Skeletal muscle tissue (tissue), 4 donors: ENCODE measurements around the gene B4GALT6. TPM values are rescaled to one million over a fixed set of nuclear protein-coding genes. Genes with fewer than 3 reads are reported as not detected.

Experiments
- H3K27ac ChIP-seq: one replicate; pipeline ENCODE4 v1.7.0; 2013; ENCODE audit warnings: mild to moderate bottlenecking, low read depth, low read length, inconsistent platforms
- H3K27me3 ChIP-seq, 3 donors: one replicate each; pipeline ENCODE4 v1.7.0; 2013; ENCODE audit warnings: low read length in 3 of 3; ENCODE audit not compliant: control insufficient read depth in 3 of 3, insufficient read depth in 3 of 3
- H3K36me3 ChIP-seq, 3 donors: one replicate each; pipeline ENCODE4 v1.7.0; 2013; ENCODE audit warnings: low read length in 3 of 3; ENCODE audit not compliant: control insufficient read depth in 3 of 3, insufficient read depth in 3 of 3
- H3K4me1 ChIP-seq, 3 donors: one replicate each; pipeline ENCODE4 v1.7.0; 2013; ENCODE audit warnings: low read length in 3 of 3, mild to moderate bottlenecking in 3 of 3; ENCODE audit not compliant: control insufficient read depth in 3 of 3, insufficient read depth in 3 of 3
- H3K4me3 ChIP-seq, 3 donors: one replicate each; pipeline ENCODE4 v1.7.0; 2013; ENCODE audit warnings: low read length in 3 of 3
- H3K9ac ChIP-seq, 3 donors: one replicate each; pipeline ENCODE4 v1.7.0; 2013; ENCODE audit warnings: low read length in 3 of 3, mild to moderate bottlenecking in 3 of 3, moderate library complexity in 2 of 3, low read depth in 1 of 3
- H3K9me3 ChIP-seq, 3 donors: one replicate each; pipeline ENCODE4 v1.7.0; 2013; ENCODE audit warnings: low read length in 3 of 3; ENCODE audit not compliant: control insufficient read depth in 3 of 3
- total RNA-seq: library from RNA; depleted of rRNA; stranded (reverse); fragments of >200 nt; gene quantifications from one replicate; pipeline ENCODE4 v1.2.3, GENCODE V29; 2014
- donor health status: Osteomylitis.

B4GALT6 gene
- total RNA-seq, 1 donor from 2014 or later, result 3.1 TPM

GRCh38 chr18:31637445-31637844 lies 46.9 kb downstream of the B4GALT6 start:
- Histone ChIP-seq H3K4me3 (no peak overlapping the region), H3K4me1 (no peaks in the 10 kb centered on the region), H3K27me3 (no peaks in the 10 kb centered on the region), H3K9me3 (no peaks in the 10 kb centered on the region), H3K36me3 (no peaks in the 10 kb centered on the region), H3K27ac (no peak overlapping the region), H3K9ac (no peak overlapping the region)

- Histone ChIP-seq H3K4me1 (no peaks in the 10 kb centered on the region), H3K27ac (no peak overlapping the region), H3K4me3 (no peak overlapping the region), H3K36me3 (no peaks in the 10 kb centered on the region), H3K27me3 (no peaks in the 10 kb centered on the region), H3K9ac (no peak overlapping the region), H3K9me3 (no peaks in the 10 kb centered on the region)
Observed at GRCh38 chr18:31636387-31636786, 48.0 kb downstream of the B4GALT6 start.

- H3K9ac ChIP-seq, result no peak overlapping the region
Observed at GRCh38 chr18:31634331-31634713, 50.1 kb downstream of the B4GALT6 start.

GRCh38 chr18:31633392-31634330 lies 50.7 kb downstream of the B4GALT6 start:
- Histone ChIP-seq H3K4me1 (no peaks in the 10 kb centered on the region), H3K36me3 (peaks cover 0 to 6% (median 0%) of the 10 kb centered on the region in 3 donors), H3K27me3 (no peaks in the 10 kb centered on the region), H3K4me3 (no peak overlapping the region), H3K9ac (no peak overlapping the region), H3K9me3 (no peaks in the 10 kb centered on the region), H3K27ac (no peak overlapping the region)

More at GRCh38 chr18:31634331-31634713, 50.1 kb downstream of the B4GALT6 start:
- Histone ChIP-seq H3K4me1 (no peaks in the 10 kb centered on the region), H3K27ac (no peak overlapping the region), H3K27me3 (no peaks in the 10 kb centered on the region), H3K4me3 (no peak overlapping the region), H3K9me3 (no peaks in the 10 kb centered on the region), H3K36me3 (peaks cover 0 to 6% (median 0%) of the 10 kb centered on the region in 3 donors)

- H3K4me1 ChIP-seq, result no peaks in the 10 kb centered on the region
- peaks cover 0 to 6% (median 0%) of the 10 kb centered on the region in 3 donors for H3K36me3 ChIP-seq
- H3K9me3 ChIP-seq, result no peaks in the 10 kb centered on the region
- H3K27ac ChIP-seq, result no peak overlapping the region
- no peak overlapping the region for H3K4me3 ChIP-seq
- no peaks in the 10 kb centered on the region for H3K27me3 ChIP-seq
- no peak overlapping the region for H3K9ac ChIP-seq
Observed at GRCh38 chr18:31632356-31632755, 52.0 kb downstream of the B4GALT6 start.

GRCh38 chr18:31631526-31631925 lies 52.9 kb downstream of the B4GALT6 start:
- no peak overlapping the region for H3K9ac ChIP-seq

GRCh38 chr18:31630549-31630948 lies 53.8 kb downstream of the B4GALT6 start:
- Histone ChIP-seq H3K27me3 (no peaks in the 10 kb centered on the region), H3K9me3 (no peaks in the 10 kb centered on the region), H3K27ac (no peak overlapping the region), H3K4me1 (no peaks in the 10 kb centered on the region), H3K9ac (no peak overlapping the region), H3K4me3 (no peak overlapping the region), H3K36me3 (peaks cover 0 to 6% (median 0%) of the 10 kb centered on the region in 3 donors)

More at GRCh38 chr18:31631526-31631925, 52.9 kb downstream of the B4GALT6 start:
- Histone ChIP-seq H3K9me3 (no peaks in the 10 kb centered on the region), H3K27me3 (no peaks in the 10 kb centered on the region), H3K36me3 (peaks cover 0 to 6% (median 0%) of the 10 kb centered on the region in 3 donors), H3K4me1 (no peaks in the 10 kb centered on the region), H3K27ac (no peak overlapping the region), H3K4me3 (no peak overlapping the region)

- H3K4me1 ChIP-seq, result no peaks in the 10 kb centered on the region
- no peaks in the 10 kb centered on the region for H3K27me3 ChIP-seq
- no peak overlapping the region for H3K9ac ChIP-seq
- no peaks in the 10 kb centered on the region for H3K9me3 ChIP-seq
- peaks cover 0 to 6% (median 0%) of the 10 kb centered on the region in 3 donors for H3K36me3 ChIP-seq
- no peak overlapping the region for H3K4me3 ChIP-seq
- no peak overlapping the region for H3K27ac ChIP-seq
Observed at GRCh38 chr18:31626409-31626808, 58.0 kb downstream of the B4GALT6 start.

GRCh38 chr18:31624892-31625640 lies 59.3 kb downstream of the B4GALT6 start:
- Histone ChIP-seq H3K4me3 (no peak overlapping the region), H3K4me1 (no peaks in the 10 kb centered on the region), H3K27me3 (no peaks in the 10 kb centered on the region), H3K36me3 (no peaks in the 10 kb centered on the region), H3K9me3 (no peaks in the 10 kb centered on the region), H3K9ac (no peak overlapping the region), H3K27ac (no peak overlapping the region)

- no peaks in the 10 kb centered on the region for H3K36me3 ChIP-seq
- H3K9ac ChIP-seq, result no peak overlapping the region
- no peaks in the 10 kb centered on the region for H3K27me3 ChIP-seq
- H3K27ac ChIP-seq, result no peak overlapping the region
- no peak overlapping the region for H3K4me3 ChIP-seq
- no peaks in the 10 kb centered on the region for H3K9me3 ChIP-seq
- no peaks in the 10 kb centered on the region for H3K4me1 ChIP-seq
Observed at GRCh38 chr18:31619291-31619690, 65.1 kb downstream of the B4GALT6 start.
